ENCODE measurements around the gene FGR. TPM values are rescaled to one million over a fixed set of nuclear protein-coding genes. Genes with fewer than 3 reads are reported as not detected.
A peak's percentile ranks its signal among the peaks of the same experiment; 100 is the strongest.

The FGR gene
- total and polyA plus RNA-seq, 12 donors = 1.5 to 51.9 (median 9.6) TPM

DNA sequence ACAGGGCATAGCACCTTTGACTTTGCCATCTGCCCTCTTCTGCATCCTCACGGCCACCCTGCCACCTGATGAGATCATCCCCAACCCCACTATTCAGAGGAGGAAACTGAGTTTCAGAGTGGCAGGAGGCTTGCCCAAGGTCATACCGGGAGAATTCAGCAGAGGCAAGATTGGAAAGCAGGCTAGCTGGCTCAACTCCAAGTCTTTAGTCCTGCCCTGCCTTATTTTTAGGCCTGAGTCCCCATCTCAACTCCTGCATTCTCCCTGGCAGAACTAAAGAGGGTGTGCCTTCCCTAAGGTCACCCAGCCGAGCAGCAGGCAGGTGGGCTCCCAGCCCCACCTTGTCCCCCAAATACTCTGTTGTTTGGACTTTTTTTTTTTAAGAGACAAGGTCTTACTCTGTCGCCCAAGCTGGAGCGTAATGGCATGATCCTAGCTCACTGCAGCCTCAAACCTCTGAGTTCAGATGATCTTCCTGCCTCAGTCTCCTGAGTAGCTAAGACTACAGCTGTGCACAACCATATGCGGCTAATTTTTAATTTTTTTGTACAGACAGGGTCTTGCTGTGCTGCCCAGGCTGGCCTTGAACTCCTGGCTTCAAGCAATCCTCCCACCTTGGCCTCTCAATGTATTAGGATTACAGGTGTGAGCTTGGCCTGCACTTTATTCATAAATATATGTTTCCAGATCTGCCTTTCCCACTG is 13.8 kb upstream of the FGR start:
- H3K36me3 ChIP-seq (replicated peaks in 1 of 2) = no peaks in the 10 kb centered on the region
- 53 to 66% (median 62%) methylated on average over 6 of the region's 6 CpGs for WGBS, 4 donors
- peak in 5 of 7 donors; percentile 61 to 75 (median 69) for DNase-seq
- intact Hi-C loops (cut with DNase I) = no loop called here
- H3K27ac ChIP-seq = no peak overlapping the region
- H3K27me3 ChIP-seq = no peaks in the 10 kb centered on the region
- H3K4me1 ChIP-seq (replicated peaks in 1 of 2) = peaks cover 0 to 8% of the 10 kb centered on the region in 2 donors
- H3K9me3 ChIP-seq (replicated peaks in 1 of 3) = no peaks in the 10 kb centered on the region
- H3K4me3 ChIP-seq = no peak overlapping the region
- no peak for TF ChIP-seq CTCF (IDR thresholded peaks at IDR 0.05)
- no peak for TF ChIP-seq POLR2A (IDR thresholded peaks at IDR 0.05)

DNA sequence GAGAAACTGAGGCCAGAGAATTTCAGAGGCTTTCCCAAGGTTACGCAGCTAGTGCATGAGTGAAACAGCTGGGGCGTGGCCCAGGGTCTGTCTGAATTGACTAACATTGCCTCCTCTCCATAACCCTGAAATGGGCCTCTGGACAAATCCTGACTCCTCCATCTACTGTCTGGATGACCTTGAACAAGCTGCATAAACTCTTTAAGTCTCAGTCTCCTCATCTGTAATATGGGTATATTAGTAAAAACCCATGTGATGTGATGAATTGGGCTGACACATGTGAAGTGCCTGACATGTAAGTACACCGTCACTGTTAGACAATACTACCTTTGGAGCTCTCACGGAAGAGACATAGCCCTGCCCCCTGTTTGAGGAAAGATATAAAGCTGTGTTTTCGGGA is 12.3 kb upstream of the FGR start:
- DNase-seq = no peak
- intact Hi-C loops (cut with DNase I) = no loop called here
- H3K4me3 ChIP-seq = no peak overlapping the region
- WGBS, 4 donors = 89 to 98% (median 96%) methylated on average over 3 to 5 of the region's 5 CpGs
- no peaks in the 10 kb centered on the region for H3K27me3 ChIP-seq
- H3K9me3 ChIP-seq (replicated peaks in 1 of 3) = no peaks in the 10 kb centered on the region
- TF ChIP-seq POLR2A (IDR thresholded peaks at IDR 0.05) (no peak), CTCF (IDR thresholded peaks at IDR 0.05) (no peak)
- no peak overlapping the region for H3K27ac ChIP-seq
- H3K36me3 ChIP-seq (replicated peaks in 1 of 2) = no peaks in the 10 kb centered on the region
- H3K4me1 ChIP-seq (replicated peaks in 1 of 2) = peaks cover 0 to 8% of the 10 kb centered on the region in 2 donors

GRCh38 chr1:27646676-27647075 is 11.7 kb upstream of the FGR start:
- DNase-seq = no peak
- TF ChIP-seq CTCF (IDR thresholded peaks at IDR 0.05) (no peak), POLR2A (IDR thresholded peaks at IDR 0.05) (no peak)
- H3K9me3 ChIP-seq (replicated peaks in 1 of 3) = no peaks in the 10 kb centered on the region
- H3K36me3 ChIP-seq (replicated peaks in 1 of 2) = no peaks in the 10 kb centered on the region
- peaks cover 0 to 8% of the 10 kb centered on the region in 2 donors for H3K4me1 ChIP-seq (replicated peaks in 1 of 2)
- 88 to 99% (median 92%) methylated on average over 7 to 8 of the region's 8 CpGs for WGBS, 4 donors
- intact Hi-C loops (cut with DNase I) = no loop called here
- no peak overlapping the region for H3K27ac ChIP-seq
- H3K27me3 ChIP-seq = no peaks in the 10 kb centered on the region
- no peak overlapping the region for H3K4me3 ChIP-seq

DNA sequence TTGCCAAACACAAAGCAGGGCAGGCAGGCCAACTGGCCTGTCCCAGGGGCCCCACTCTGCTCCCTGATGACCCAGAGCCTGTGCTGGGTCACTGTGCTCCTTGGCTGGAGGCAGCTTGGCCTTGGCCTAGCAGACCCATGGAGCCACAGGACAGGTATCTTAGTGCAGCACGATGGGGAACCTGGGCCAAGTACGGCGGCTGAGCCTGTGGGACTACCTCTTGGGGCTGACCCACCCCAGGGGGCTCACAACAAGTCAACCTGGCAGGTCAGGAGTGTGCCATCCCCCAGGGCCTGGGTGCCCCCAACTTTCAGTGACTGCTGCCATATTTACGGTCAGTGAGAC is 10.1 kb upstream of the FGR start:
- Histone ChIP-seq H3K36me3 (replicated peaks in 1 of 2) (no peaks in the 10 kb centered on the region), H3K27ac (no peak overlapping the region), H3K27me3 (no peaks in the 10 kb centered on the region), H3K9me3 (replicated peaks in 1 of 3) (no peaks in the 10 kb centered on the region), H3K4me1 (replicated peaks in 1 of 2) (peaks cover 0 to 8% of the 10 kb centered on the region in 2 donors), H3K4me3 (no peak overlapping the region)
- TF ChIP-seq CTCF (IDR thresholded peaks at IDR 0.05) (no peak), POLR2A (IDR thresholded peaks at IDR 0.05) (no peak)
- no peak for DNase-seq
- 94 to 100% (median 97%) methylated on average over 1 to 4 of the region's 4 CpGs for WGBS, 4 donors
- intact Hi-C loops (cut with DNase I) = no loop called here

Data from adrenal gland (tissue), 12 donors.